NCI-H460 (cell line): ENCODE data around the gene NMRAL1. TPM values are rescaled to one million over a fixed set of nuclear protein-coding genes. Genes with fewer than 3 reads are reported as not detected.

Experiments used
- DNase-seq: peaks from one replicate; pipeline ENCODE4 v3.0.0-alpha.2; 2016; ENCODE audit warnings: low read depth; ENCODE audit errors: extremely low read depth
- polyA plus RNA-seq: library from polyadenylated mRNA; depleted of rRNA; stranded (reverse); fragments of >200 nt; gene quantifications from 2 replicates; pipeline ENCODE4 v1.2.3, GENCODE V29; 2014; cell fraction: nucleus; rRNA removed
- total RNA-seq: library from RNA; depleted of rRNA; stranded (reverse); fragments of >200 nt; shearing (Covaris generic); gene quantifications from 2 replicates; pipeline ENCODE4 v1.2.3, GENCODE V29; 2014; rRNA removed

Gene NMRAL1
- total RNA-seq, result 47.9 and 50.7 TPM in 2 replicates
- polyA plus RNA-seq, result 155 and 196 TPM in 2 replicates

GRCh38 chr16:4474192-4474961 lies at the start of gene NMRAL1:
NMRAL1 (minus strand) TSS chr16:4474625; CDS start chr16:4474132, 493 bp downstream.
- DNase-seq, result peak; percentile 83

- no peak for DNase-seq
Observed at GRCh38 chr16:4523686-4524085, 49.3 kb upstream of the NMRAL1 start.

GRCh38 chr16:4522051-4522581 lies 47.7 kb upstream of the NMRAL1 start:
- no peak for DNase-seq

GRCh38 chr16:4520913-4521312 lies 46.5 kb upstream of the NMRAL1 start:
- DNase-seq, result no peak

DNA sequence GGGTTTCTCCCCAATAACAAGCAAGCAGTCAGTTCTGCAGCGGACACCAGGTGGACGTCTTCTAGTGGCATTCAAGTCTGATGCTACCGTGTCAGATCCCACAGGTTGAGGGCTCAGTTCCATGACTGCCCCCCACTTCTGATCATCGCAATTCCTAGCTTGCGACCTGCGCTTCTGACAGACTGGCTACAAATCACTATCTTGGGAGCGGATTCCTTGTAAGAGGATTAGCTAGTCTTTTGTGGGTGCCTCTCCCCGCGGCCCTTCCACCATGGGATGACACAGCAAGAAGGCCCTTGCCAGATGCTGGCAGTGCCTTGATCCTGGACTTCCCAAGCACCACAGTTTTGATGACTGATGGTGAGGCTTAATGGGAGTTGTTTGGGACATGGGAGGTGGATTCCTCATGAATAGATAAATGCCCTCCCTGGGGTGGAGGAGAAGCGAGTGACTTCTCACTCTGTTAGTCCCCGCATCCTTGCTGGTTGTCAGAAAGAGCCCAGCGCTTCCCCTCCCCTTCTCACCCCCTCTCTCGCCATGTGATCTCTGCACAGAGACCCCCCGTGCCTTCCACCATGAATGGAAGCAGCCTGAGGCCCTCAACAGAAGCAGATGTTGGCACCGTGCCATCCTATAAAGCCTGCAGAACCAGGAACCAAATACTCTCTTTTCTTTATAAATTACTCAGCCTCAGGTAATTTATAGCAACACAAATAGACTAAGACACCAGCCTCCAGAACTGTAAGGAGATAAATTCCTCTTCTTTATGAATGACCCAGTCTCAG lies 45.0 kb upstream of the NMRAL1 start:
- DNase-seq, result no peak

DNA sequence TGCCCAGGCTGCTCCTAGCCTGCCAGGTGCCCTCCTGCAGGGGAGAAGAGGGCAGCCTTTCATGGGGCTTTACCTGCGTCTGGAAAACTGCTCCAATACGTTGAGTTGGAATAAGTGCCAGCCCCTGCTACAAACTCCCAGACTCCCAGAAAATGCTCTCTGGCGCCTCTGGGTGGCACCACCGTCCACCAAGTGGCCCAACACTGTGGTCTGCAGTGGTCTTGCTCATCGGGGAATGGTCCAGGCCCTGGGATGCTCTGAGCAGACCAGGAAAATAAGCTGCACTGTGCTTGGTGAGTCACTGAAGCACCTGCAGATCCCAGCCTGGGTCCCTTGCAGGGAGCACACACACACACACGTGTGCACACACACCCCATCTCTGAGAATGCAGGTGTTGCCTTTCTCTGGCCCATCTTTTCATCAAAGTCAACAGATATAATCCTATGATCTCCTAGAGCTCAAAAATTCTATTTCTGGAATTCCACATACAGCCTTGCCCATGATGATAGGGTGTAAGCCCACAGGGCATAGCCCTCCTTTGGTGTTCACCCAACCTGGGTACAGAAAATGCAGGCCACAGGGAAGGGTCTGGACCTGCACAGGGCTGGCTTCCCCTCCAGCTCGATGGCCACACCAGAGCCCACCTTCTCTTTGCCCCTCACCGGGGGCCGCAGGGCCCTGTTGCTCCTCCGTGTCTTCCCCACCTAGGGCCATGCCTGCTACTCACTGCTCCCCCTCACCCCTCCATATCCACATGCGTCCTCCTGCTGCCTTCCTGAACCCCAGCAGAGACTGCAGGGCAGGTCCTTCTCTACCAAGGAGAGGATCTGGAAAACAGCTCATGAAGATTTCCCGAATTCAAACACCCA lies 43.6 kb upstream of the NMRAL1 start:
- DNase-seq, result peak; percentile 36

DNA sequence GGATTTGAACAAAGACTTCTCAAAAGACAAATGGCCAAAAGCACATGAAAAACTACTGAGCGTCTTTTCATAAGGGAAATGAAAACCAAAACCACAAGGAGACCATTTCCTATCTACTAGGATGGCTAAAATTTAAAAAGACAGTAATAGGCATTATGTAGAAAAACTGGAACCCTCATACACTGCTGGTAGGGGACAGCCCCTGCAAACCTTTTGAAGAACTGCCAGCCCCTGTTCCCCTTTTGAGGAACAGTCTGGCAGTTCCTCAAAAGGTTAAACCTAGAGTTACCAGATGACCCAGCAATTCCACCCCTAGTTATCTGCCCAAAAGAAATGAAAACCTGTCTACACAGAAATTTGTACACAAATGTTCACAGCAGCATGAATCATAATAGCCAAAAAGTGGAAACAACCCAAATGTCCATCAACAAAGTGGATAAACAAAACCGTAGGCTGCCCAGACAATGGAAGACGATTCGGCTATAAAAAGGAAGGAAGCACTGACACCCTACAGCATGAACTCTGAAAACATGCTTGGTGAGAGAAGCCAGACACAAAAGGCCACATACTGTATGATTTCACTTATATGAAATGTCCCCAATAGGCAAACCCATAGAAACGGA lies 41.3 kb upstream of the NMRAL1 start:
- no peak for DNase-seq

- no peak for DNase-seq
Observed at GRCh38 chr16:4514606-4515005, 40.2 kb upstream of the NMRAL1 start.

DNA sequence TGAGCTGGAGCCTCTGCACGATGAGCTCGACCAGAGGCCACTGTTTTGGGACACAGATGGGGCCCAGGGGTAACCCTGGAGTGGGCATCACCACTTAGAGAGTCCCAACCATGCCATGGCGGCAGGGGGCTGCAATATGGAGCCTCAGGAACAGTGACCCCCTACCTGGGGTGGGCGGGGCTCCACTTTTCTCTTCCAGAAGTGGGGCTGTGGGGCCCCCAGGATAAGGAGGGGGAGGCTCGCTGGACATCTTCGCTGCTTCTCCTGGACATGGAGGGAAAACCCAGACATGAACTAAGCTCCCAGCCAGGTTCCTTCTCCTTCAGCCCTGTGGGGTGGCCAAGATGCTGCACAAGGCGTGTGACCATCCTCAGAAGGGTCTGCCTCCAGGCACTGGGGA lies 39.5 kb upstream of the NMRAL1 start:
- DNase-seq, result no peak

DNA sequence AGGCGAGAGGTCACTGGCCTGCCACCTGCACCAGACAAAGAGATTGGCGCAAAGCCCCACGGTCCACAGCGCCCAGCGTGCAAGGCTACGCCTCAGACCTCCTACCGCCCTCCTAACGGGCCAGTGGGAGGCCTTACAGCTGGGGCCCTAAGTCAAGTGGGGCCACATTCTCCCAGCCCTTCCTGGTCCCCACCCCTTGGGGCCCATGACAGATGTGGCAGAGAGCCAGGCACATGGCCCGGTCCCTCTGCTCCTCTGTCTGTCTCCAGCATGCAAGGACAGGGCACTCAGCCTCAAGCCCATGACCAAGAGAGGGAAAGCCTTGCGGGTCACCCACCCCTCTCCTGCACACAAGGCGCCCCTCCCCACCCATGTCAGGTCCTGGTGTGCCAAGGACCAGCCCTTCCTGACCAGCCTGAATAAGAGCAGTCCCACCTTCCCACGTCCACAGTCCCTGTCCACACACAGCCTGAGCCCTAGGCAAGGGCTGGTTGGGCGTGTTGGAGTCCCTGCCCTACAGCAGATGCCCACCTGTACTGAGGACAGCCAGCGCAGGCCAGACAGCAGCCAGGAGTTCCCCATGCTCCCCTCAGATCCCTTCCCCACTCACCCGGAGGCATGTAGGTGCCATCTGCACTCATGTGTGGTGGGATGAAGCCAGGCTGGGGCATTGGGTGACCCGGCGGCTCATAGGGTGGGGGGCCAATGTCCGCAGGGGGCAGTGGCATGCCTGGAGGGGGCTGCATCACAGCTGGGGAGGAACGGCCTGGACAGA lies 38.8 kb upstream of the NMRAL1 start:
- no peak for DNase-seq

- DNase-seq, result no peak
Observed at GRCh38 chr16:4512473-4512872, 38.0 kb upstream of the NMRAL1 start.

DNA sequence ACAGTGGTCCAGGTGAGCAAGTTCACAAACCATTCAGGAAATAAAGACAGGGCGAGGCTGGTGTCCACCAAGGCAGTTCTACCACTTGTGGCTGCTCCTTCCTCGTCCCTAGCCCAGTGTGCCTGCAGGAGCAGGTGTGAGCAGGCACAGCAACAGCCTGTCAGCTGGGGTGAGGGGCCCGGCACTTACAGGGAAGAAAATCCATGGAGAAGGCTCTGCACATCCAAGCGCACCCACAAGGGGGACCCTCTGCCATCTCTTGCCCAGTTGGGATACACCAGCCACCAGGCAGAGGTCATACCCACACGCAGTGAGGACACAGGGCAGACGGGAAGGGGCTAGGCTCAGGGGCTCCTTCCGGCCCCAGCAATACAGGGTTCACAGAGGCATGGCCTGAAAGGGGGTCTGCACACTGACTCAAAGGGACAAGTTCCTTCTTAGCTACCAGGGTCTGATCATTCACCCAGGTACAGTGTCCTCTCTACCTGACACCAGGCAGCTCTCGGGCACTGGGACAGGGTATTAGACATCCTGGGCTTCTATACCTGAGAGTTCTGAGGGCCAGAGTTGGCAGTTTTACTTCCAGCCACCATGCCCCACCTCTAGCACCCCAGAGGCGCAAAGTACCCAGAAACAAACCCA lies 37.1 kb upstream of the NMRAL1 start:
- peak; percentile 41 for DNase-seq

- no peak for DNase-seq
Observed at GRCh38 chr16:4510747-4511426, 36.5 kb upstream of the NMRAL1 start.

DNA sequence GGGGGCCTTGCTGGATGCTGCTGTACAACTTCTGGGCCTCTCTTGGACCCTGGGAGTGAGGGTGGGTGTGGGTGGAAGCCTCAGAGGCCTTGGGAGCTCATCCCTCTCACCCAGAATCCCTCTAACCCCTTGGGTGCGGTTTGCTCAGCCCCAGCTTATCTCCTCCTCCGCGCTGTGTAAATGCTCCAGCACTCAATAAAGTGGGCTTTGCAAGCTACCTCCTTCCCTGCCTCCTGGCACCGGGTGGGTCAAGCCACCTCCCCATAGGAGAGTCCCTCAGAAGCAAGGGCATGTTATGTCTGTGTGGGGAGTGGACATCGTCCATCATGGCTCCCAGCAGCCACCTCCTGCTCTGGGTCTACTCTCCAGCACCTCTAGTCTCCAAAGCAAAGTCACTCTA lies 35.7 kb upstream of the NMRAL1 start:
- DNase-seq, result no peak

DNA sequence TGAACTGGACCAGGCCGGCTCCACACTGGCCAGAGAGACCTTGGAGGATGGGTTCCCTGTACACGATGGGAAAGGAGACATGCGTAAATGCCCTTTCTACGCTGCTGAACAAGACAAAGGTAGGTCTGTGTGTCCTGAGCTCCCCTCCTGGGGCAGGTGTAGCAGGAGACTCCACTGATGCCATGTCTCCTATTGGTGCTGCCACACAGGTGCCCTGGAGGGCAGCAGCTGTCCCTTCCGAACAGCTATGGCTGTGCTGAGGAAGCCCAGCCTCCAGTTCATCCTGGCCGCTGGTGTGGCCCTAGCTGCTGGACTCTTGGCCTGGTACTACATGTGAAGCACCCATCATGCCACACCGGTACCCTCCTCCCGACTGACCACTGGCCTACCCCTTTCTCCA lies 35.0 kb upstream of the NMRAL1 start:
- no peak for DNase-seq

- no peak for DNase-seq
Observed at GRCh38 chr16:4508806-4509205, 34.4 kb upstream of the NMRAL1 start.

GRCh38 chr16:4507588-4508345 lies 33.3 kb upstream of the NMRAL1 start:
- no peak for DNase-seq

DNA sequence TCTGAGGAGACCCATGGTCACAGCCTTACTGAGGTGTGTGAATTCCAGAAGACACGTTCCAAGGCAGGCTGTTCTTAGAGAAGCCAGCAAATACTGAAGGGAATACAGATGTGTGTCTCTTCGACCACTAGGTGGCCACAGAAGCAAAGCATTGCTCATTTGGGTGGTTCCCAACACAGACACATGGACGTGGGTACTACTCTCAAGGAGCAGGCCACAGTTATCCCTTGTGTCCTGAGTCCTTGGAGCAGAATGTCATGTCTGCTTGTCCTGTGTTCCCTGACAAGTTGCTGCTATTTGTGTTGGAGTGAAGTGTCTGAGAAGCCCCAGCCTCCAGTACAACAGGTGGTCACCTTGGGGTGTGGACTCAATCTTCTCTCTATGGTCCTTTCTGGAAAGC lies 32.0 kb upstream of the NMRAL1 start:
- DNase-seq, result peak; percentile 75
